Gastrocnemius medialis (tissue), 4 donors: ENCODE measurements around the gene IGFALS. TPM values are rescaled to one million over a fixed set of nuclear protein-coding genes. Genes with fewer than 3 reads are reported as not detected.

ENCODE experiments used
- ATAC-seq, 2 donors: fragments of 150-250 bp; one replicate each; pipeline ENCODE4 v1.9.1; 2016
- DNase-seq, 2 donors: peaks; one replicate each; pipeline ENCODE4 v3.0.0-alpha.2; 2019
- H3K27ac ChIP-seq, 4 donors: fragments of 200-600 bp; sonication (generic); 1 replicate in 1 of 4; 2 replicates in 3 of 4; pipeline ENCODE4 v1.5.1; 2016 to 2018; ENCODE audit warnings: mild to moderate bottlenecking in 2 of 4, moderate library complexity in 1 of 4
- H3K27me3 ChIP-seq, 3 donors: fragments of 200-600 bp; sonication (generic) in 2 of 3; 1 replicate in 1 of 3; 2 replicates in 2 of 3; pipeline versions ENCODE4 v1.5.1 to v1.6.0; 2016 to 2019; ENCODE audit warnings: mild to moderate bottlenecking in 1 of 3, moderate library complexity in 1 of 3
- H3K36me3 ChIP-seq, 2 donors: fragments of 200-600 bp; sonication (generic) in 1 of 2; one replicate each; pipeline ENCODE4 v1.5.1; 2017 to 2018
- H3K4me1 ChIP-seq, 2 donors: fragments of 200-600 bp; sonication (generic) in 1 of 2; one replicate each; pipeline ENCODE4 v1.5.1; 2016 to 2017; ENCODE audit warnings: mild to moderate bottlenecking in 2 of 2
- H3K4me3 ChIP-seq, 4 donors: fragments of 200-600 bp; sonication (generic) in 3 of 4; 1 replicate in 1 of 4; 2 replicates in 3 of 4; pipeline ENCODE4 v1.5.1; 2016 to 2019; ENCODE audit warnings: mild to moderate bottlenecking in 2 of 4
- H3K9me3 ChIP-seq, 3 donors: fragments of 200-600 bp; sonication (generic) in 2 of 3; 1 replicate in 1 of 3; 2 replicates in 2 of 3; pipeline ENCODE4 v1.5.1; 2016 to 2019
- CTCF ChIP-seq, 5 experiments: fragments of 450-650 bp in 3 of 5; fragments of 200-600 bp in 2 of 5; sonication (generic) in 2 of 5; IDR thresholded peaks in 4 of 5; conservative IDR thresholded peaks in 1 of 5; 1 replicate in 4 of 5; 2 replicates in 1 of 5; pipeline ENCODE4 v1.5.1; 2016 to 2019; ENCODE audit warnings: antibody characterized with exemption in 5 of 5, mild to moderate bottlenecking in 3 of 5, moderate library complexity in 3 of 5
- POLR2A ChIP-seq, 2 donors: fragments of 450-650 bp; IDR thresholded peaks; one replicate each; pipeline ENCODE4 v1.6.1; 2017; ENCODE audit warnings: antibody characterized with exemption in 2 of 2, mild to moderate bottlenecking in 2 of 2, moderate library complexity in 2 of 2
- in situ Hi-C, 4 donors: fragments of 200-750 bp; cut with MboI; loops; one replicate each; pipeline versions ENCODE4 v1.15.0 to v1.8.0; 2017; ENCODE audit warnings: low sequenced_read_pairs in 4 of 4
- intact Hi-C: fragments of 100-400 bp; cut with DNase I; formaldehyde crosslinking; loops from one replicate; pipeline ENCODE4 v1.15.1; 2023; ENCODE audit warnings: low total_unique reads
- total RNA-seq, 4 donors: library from RNA; depleted of rRNA; stranded (reverse); fragments of >200 nt; gene quantifications; one replicate each; pipeline versions ENCODE4 v1.1.0 to v1.2.3, GENCODE V29; 2016

Gene IGFALS
- total RNA-seq, 4 donors from 2014 or later: 0.20 to 0.22 TPM; not detected in 2

DNA sequence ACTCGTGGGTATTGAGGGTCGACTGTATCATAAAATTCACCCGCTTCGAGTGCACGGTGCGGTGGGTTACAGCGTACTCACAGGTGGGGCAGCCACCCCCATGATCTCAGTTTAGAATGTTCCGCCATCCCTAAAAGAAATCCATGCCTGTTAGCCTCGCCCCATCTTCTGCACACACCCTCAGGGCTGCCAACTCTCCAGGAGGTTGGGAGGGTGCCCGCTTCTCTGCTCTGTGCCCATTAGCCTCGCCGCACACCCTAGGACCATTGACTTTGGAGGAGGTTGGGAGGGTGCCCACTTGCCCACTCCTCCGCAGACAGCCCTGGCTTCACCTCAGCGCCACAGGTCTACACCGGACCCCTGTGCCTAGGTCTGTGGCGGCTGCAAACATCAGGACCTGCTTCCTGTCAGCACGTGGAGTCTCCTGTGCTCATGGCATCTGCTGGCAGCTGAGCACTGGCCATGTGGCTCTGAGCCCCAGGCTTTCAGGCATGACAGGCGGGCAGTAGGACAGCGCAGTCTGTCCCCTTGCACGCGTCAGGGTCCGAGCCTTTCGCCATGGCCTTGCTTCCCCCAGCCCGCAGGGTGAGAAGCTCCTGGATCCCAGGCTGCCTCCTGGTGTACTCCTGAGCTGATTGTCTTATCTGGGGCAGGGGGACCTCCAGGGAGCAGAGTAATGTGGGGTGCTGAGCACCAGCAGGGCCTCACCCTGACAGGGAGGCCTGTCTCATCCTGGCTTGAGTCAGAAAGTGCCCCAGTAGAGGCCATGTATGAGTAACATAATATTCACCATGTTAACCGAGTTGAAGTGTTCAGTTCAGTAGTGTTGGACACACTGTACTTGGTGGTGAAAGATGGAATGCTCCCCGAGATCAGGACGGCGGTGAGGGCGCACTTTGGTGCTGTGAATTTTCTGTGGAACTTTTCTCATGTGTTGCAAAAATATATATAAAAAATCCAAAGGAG lies 44.1 kb downstream of the IGFALS start:
- Histone ChIP-seq H3K27me3 (no peaks in the 10 kb centered on the region), H3K4me1 (no peaks in the 10 kb centered on the region), H3K9me3 (no peaks in the 10 kb centered on the region), H3K27ac (no peak overlapping the region), H3K4me3 (no peak overlapping the region), H3K36me3 (peaks cover 0 to 83% of the 10 kb centered on the region in 2 donors)
- no peak for TF ChIP-seq POLR2A (IDR thresholded peaks at IDR 0.05)
- TF ChIP-seq CTCF (IDR thresholded peaks at IDR 0.05 in 4 of 5, conservative IDR thresholded peaks at IDR 0.05 in 1 of 5): no peak
- ATAC-seq (no peak), DNase-seq (no peak)
- intact Hi-C loops (no loop called here), in situ Hi-C loops (no loop called here)

- intact Hi-C loops: no loop called here
- H3K4me1 ChIP-seq: no peaks in the 10 kb centered on the region
- in situ Hi-C loops: no loop called here
Measured at GRCh38 chr16:1747934-1748333, 45.6 kb downstream of the IGFALS start.

DNA sequence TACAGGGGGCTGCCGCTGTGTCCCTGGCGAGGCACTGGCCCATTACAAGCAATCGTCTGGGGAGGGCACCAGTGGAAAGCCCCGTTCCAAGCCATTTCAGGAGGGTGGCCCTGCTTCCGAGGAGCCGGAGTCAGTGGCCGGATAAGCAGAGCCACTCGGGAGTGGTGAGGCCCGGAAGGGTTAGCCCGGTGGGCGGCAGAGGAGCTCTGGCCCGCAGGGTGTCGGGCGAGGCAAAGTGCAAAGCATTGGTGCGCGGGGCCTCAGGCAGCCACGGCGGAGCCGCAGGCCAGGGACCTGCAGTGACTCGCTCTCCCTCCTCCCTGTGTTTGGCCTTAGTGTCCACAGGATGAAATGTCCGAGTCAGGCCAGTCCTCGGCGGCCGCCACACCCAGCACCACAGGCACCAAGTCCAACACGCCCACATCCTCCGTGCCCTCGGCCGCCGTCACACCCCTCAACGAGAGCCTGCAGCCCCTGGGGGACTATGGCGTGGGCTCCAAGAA lies 46.8 kb downstream of the IGFALS start:
- in situ Hi-C loops: no loop called here
- Histone ChIP-seq H3K27ac (no peak overlapping the region), H3K4me3 (no peak overlapping the region), H3K4me1 (no peaks in the 10 kb centered on the region), H3K9me3 (no peaks in the 10 kb centered on the region), H3K27me3 (no peaks in the 10 kb centered on the region), H3K36me3 (peaks cover 0 to 76% of the 10 kb centered on the region in 2 donors)
- DNase-seq (no peak), ATAC-seq (no peak)
- intact Hi-C loops: no loop called here
- TF ChIP-seq CTCF (IDR thresholded peaks at IDR 0.05 in 4 of 5, conservative IDR thresholded peaks at IDR 0.05 in 1 of 5): no peak
- TF ChIP-seq POLR2A (IDR thresholded peaks at IDR 0.05): no peak

More at GRCh38 chr16:1747934-1748333, 45.6 kb downstream of the IGFALS start:
- no peak overlapping the region for H3K27ac ChIP-seq
- H3K9me3 ChIP-seq: no peaks in the 10 kb centered on the region
- no peak for DNase-seq
- TF ChIP-seq CTCF (IDR thresholded peaks at IDR 0.05 in 4 of 5, conservative IDR thresholded peaks at IDR 0.05 in 1 of 5) (no peak), POLR2A (IDR thresholded peaks at IDR 0.05) (no peak)
- H3K4me3 ChIP-seq: no peak overlapping the region
- H3K27me3 ChIP-seq: no peaks in the 10 kb centered on the region
- peaks cover 0 to 86% of the 10 kb centered on the region in 2 donors for H3K36me3 ChIP-seq
- ATAC-seq: no peak

DNA sequence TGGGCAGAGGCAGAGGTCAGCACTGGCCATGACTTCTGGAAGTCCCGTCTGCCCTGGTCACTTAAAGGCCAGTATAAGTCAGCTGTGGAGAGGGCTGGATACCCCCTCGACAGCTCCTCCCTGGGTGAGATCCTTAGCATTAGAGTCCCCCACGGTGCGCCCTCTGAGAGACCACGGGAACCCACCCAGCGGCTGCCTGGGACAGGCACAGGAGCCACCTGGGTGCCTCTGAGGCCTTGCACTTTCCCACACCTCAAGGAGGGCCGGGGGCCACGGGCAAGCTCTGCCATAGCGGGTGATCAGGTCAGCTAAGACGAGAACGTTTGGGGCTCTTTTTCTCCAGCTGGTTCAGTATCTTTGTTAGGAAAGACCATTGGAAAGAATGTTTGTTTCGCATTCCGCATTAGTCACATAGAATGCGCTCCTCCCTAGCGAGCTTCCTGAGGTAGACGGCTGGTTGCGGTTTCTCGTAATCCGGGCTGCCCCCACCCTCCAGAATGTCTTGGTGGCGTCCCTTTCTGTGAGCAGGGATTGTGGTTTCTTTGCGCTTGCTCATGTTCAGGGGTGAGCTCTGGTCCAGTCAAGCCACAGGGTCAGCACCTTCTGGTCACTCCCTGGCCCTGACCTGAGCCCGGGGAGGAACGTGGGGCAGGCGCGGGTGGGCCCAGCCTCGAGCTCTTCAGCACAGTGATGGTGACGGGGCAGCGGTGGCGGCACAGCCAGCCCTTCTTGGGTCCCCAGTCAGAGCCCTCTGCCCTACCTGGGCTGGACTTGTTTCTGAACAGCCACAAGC lies 47.4 kb downstream of the IGFALS start:
- in situ Hi-C loops: no loop called here
- intact Hi-C loops: no loop called here
- ATAC-seq: no peak
- Histone ChIP-seq H3K4me3 (no peak overlapping the region), H3K27ac (no peak overlapping the region), H3K27me3 (no peaks in the 10 kb centered on the region), H3K9me3 (no peaks in the 10 kb centered on the region), H3K36me3 (peaks cover 0 to 70% of the 10 kb centered on the region in 2 donors), H3K4me1 (no peaks in the 10 kb centered on the region)
- TF ChIP-seq POLR2A (IDR thresholded peaks at IDR 0.05): no peak
- no peak for TF ChIP-seq CTCF (IDR thresholded peaks at IDR 0.05 in 4 of 5, conservative IDR thresholded peaks at IDR 0.05 in 1 of 5)
- no peak for DNase-seq
